ENCODE results near the gene ADAT3.

The ADAT3 gene

DNA sequence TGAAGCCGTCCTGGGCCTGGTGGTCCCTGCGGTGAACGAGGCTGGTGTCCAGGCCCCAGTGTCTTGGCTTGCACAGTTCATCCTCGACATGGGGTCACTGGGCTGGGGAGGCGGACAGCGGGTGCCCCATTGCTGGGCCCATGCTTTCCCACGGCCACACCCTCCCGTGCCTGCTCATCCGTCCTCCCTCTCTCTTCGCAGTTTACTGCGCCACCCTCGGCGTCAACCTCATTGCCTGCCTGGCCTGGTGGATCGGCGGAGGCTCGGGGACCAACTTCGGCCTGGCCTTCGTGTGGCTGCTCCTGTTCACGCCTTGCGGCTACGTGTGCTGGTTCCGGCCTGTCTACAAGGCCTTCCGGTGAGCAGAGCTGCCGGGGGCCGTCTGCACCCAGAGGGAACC lies 12.7 kb downstream of the ADAT3 start:
- no peak for DNase-seq

DNA sequence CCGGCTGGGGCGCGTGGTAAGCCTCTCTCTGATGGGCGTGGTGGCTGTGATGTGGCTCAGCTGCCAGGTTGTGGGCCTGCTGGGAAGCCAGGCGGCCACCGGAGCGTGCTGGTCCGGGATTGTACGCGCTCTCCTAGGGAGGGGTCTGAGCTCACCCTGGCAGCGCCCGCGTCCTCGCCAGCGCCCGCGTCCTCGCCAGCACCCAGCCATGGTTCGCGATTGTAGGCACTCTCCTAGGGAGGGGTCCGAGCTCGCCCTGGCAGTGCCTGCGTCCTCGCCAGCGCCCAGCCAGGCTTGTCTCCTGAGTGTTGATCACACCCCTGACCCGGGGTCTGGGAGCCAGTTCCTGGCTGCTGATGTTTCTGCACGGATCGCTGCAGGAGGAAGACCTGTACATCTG lies 13.8 kb downstream of the ADAT3 start:
- no peak for DNase-seq

DNA sequence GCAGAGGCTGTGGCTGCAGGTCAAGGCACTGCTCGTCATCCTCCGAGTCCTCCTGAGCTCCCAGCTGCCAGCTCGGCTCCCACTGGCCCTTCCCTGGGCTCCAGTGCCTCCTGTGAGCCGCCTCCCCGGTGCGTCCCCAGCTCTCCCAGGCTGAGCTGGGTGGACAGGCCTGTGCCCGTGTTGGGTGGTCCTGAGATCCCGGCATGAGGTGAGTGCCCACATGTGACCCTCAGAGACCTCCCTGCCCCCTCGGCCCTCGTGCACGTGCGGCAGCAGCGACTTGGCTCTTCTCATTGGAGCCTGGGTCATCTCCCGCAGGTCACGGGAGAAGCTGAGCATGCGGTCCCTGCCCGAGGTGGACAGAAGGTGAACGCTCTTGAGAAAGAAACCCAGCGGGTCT lies 15.4 kb downstream of the ADAT3 start:
- no peak for DNase-seq

DNA sequence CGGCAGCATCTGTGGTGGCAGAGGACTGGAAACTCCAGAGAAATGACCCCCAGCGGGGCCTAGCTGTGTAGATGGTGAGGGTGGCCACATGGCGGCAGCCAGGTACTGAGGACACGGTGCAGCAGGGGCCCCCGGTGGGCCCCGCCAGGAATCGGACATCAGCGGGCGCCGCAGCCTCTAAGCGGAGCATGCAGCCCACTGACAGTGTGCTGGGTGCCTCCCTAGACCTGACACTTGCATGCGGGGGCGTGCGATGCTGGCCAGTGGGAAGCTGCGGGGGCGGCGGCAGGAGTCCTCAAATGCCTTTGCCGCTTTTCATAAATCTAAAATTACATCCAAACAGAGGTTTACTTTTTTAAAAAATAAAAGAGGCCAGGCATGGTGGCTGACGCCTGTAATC lies 16.1 kb downstream of the ADAT3 start:
- no peak for DNase-seq

DNA sequence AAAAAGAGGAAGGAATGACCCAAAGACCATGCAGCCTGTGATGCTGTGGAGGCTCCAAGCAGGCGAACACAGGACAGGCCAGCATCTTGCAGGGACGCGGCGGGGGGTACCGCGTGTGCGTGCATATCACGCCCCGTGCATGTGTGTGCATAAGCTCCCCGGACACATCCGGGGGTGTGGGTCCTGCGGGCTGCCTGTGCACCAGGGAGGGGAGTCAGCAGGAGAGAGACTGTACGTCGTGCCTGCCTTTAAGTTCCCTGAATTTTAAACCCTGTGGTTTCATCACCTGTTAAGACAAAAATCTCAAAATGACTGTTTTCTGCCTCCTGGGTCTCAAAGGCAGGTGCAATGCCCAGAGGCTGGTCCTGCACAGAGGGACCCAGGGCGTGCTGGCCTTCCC lies 16.6 kb downstream of the ADAT3 start:
- no peak for DNase-seq

DNA sequence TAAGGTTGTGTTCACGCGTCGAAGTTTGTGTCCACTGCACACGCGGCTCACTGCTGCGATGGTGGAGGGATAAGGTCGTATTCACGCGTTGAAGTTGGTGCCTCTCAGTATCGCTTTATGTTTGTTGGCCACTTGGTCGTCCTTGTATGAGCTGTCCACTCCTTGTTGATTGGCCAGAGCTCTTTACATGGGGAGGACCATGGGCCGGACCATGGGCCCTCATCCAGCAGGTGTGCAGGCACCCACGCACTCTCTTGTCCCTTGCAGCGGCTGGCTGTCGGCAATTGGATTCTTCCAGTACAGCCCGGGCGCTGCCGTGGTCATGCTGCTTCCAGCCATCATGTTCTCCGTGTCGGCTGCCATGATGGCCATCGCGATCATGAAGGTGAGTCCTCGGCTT lies 17.6 kb downstream of the ADAT3 start:
- DNase-seq: no peak

DNA sequence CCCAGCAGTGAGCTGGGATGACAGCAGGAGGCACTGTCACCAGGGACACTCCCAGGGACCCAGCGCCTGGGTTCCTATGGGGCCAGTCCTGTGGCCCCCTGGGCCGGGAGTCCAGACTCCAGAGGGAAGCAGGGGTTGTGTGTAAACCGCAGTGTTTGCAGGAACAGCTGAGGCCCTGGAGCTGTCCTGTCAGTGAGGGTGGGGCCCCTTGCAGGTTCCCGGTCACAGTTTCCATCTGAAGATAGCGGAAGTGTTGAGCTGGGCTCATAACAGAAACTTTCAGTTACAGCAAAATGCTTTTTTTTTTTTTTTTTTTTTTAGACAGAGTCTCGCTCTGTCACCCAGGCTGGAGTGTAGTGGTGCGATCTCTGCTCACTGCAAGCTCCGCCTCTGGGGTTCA lies 18.1 kb downstream of the ADAT3 start:
- DNase-seq: no peak

DNA sequence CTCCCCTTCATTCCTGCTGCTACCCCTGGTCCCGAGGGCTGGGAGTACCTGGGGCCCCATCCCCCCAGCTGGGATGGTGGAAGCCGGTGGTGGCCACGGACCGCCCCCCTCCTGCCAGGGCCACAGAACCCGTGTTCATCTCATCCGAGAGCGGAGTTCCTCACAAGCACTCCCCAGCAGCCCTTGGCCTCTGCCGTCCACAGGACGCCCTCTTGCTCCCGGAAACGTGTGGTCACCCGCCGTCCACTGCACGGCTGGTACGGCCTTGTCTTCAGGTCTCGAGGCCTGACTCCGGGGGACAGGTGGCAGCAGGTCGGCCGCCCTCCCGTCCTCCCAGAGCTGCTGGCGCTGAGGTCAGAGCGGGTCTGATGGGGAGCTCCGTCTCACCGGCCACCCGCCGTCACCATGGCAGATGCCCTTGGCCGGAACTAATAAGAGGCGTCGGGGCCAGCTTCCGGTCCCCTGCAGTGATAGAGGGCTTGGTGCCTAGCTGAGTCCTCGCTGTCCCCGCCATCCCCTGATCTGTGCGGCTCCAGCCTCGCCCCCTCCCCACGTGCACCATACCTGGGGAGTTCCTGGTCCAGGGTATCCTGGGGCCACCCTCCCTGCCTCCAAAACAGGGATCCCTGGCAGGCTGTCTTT lies 19.2 kb downstream of the ADAT3 start:
- DNase-seq: no peak

DNA sequence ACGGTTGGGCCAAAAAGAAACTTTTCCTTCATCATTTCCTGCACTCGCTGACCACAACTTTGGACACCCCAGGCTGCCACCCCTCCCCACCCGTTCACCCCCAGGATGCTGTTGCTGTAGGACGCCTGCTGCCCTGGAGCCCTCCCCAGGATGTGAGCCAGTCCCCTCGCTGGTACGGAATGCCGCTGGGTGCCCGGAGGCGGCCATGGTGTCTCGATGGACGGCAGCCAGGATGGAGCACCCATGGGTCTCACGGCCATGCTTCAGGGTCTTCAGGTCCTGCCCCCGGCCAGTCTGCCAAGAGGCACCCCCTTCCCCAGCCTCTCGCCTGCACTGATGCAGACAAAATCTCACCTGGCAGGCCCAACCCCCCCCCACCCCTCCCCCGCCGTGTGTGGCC lies 20.3 kb downstream of the ADAT3 start:
- DNase-seq: no peak

DNA sequence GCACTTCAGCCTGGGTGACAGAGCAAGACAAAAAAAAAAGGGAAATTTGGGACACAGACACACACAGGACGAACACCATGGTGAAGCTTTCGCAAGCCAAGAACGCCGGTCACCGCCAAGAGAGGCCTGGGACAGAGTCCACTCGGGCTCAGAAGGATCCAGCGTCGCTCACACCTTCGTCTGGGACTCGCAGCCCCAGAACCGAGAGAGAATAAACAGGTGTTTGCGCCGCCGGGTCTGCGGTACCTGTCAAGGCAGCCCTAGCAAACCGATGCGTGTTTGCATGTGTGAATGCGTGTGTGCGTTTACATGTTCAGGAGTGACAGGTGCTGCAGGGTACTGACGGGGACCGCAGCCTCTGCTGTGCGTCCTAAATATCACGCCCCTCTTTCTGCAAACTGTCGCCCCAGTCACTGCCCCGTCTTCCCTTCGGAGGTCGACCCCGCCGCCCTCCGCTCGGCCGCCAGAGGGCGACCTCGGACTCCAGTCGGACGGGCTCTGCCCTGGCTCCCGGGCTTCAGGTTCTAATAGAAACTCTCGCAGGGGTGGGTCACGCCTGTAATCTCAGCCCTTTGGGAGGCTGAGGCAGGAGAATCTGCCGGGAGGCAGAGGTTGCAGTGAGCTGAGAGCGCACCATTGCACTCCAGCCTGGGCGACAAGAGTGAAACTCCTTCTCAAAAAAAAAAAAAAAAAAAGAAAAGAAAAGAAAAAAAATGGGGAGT lies 24.0 kb downstream of the ADAT3 start:
- DNase-seq: peak; percentile 77

DNA sequence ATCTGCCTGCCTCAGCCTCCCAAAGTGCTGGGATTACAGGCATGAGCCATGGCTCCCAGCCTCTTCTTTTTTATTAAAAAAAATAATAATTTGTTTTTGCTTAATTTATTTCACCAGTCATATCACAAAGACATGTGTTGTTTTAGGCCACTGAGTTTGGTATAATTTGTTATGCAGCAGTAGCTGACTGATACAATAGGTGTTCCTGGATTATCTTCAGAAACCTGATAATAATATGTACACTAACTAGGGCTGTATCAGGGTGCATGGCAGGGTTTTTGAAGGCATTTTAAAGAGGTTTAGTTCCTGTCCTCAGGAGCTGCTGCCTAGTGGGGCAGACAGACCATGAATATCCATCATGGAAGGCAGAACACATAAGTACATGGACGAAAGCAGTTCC lies 26.2 kb downstream of the ADAT3 start:
- no peak for DNase-seq

DNA sequence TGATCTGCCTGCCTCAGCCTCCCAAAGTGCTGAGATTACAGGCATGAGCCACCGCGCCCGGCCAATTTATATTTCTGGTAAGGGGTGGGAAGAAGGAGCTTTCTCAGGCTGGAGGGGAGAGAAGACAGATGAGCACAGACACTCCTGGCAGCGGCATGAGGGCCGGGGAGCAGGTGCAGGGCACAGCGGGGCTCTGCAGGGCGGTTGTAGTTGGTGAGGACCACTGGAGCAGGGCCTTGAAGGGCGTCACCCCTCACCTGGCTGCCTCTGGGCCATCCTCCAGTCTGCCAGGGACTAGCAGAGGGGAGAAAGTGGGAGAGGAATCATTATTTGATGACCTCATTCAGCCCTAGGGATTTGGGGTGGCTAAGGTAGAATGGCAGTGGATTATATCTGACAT lies 27.2 kb downstream of the ADAT3 start:
- DNase-seq: no peak

DNA sequence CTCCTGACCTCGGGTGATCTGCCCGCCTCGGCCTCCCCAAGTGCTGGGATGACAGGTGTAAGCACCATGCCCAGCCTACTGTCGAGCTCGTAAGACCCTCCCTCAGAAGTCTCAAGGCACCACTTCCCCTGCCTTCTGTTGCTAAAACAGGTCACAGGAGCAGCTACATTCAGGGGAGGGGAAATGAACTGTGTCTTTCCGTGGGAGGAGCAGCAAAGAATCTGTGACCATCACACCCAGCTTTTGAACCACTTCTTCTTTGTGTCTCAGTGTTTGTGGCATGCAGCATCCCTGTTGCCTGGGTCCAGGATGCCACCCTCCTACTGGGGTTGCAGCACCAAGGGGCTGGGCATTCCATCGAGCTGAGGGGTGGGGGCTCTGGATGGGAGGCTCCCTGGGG lies 28.0 kb downstream of the ADAT3 start:
- DNase-seq: no peak

DNA sequence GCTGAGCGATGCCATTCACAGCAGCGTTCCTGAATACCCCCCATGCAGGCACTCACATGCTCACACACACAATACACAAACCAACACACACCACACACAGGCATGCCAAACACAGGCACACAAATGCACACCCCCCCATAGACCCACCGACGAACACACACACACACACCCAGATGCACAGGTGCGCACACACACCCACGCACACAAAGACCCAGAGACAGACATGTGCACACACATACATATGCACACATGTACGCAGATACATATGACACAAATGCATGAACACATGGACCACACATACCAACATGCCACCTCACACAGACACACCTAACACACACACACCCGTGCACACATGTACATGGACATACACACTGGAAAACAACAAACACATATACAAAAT lies 28.7 kb downstream of the ADAT3 start:
- no peak for DNase-seq

DNA sequence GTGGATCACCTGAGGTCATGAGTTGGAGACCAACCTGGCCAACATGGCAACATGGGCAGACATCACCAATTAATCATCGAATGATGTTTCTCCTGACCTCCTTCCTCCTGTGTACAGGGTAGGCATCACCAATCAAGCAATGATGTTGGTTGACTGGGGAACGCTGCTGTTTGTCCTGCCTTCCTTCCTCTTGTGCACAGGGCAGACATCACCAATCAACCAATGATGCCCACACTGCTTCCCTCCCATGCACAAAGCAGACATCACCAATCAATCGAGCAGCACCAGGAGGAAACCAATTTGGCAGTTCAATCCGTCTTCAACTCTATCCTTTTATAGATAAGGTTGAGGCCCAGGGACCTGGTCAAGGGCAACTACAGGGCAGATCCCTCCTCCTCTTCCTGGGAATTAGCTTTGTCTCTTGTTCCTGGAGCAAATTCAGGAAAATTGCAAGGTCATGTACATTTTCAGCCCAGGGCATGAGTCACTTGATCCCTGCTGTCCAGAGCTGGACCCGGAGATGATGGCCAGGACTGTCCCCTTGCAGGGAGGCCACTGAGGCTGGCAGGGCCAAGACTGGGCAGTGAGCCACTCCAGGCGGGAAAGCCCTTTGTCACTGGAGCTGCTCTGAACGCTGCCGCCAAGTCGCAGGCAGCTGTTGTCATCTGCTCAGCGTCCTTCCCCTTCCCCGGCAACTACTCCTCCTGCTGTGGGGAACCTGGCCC lies 30.4 kb downstream of the ADAT3 start:
- DNase-seq: peak; percentile 56

DNA sequence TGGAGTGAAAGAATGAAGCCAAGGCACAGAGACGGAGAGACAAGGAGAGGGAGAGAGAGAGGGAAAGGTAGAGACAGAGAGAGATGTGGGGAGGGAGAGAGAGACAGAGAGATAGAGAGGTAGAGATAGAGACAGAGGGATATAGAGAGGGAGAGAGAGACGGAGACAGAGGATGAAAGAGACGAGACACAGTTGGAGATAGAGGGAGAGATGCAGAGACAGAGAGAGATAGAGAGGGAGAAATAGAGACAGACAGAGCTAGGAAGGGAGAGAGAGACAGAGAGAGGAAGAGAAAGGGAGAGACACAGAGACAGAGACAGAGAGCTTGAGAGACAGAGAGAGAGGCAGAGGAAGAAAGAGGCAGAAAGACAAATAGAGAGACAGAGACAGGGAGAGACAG lies 31.2 kb downstream of the ADAT3 start:
- no peak for DNase-seq

DNA sequence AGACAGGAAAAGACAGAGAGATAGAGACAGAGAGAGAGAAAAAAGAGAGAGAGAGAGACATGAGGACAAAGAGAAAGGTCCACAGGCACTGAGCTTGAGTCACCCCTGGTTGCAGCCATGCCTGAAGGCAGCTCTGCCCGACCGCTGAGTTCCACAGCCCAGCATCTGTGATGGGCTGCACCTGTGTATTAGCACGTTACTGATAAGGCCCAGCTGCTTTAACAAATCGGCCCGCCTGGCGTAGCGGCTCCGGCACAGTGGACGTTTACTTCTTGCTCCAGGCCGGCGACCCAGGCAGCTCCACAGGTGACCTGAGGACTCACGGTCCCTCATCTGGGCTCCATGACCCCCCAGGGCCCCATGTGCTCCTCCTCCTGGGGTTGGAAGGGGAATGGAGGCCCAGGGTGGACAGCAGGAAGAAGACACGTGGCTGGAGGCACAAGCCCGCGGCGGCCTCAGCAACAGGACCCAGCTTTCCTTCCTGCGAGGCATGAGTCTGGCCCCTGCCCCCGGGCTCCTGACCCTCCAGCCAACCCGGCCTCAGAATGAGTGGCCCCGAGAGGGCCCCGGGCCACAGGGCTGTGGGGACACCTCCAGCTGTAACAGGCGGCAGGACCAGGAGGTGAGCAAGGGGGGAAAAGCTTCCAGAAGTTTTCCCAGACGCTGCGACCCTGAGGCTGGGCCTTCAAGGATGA lies 31.9 kb downstream of the ADAT3 start:
- no peak for DNase-seq

DNA sequence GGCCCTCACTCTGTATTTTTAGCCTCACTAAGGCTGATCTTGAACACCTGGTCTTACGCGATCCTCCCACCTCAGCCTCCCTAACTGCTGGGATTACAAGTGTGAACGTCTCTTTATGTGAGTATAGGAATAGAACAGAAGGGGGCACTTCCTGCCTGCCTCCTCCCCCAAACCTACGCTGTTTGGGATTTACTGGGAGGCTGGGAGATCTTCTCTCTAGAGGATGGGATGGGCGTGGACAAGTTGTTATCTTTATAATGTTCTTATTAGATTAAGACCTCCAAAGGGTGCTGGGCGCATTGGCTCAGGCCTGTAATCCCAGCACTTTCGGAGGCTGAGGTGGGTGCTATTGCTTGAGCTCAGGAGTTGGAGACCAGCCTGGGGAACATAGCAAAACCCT lies 32.9 kb downstream of the ADAT3 start:
- DNase-seq: no peak

DNA sequence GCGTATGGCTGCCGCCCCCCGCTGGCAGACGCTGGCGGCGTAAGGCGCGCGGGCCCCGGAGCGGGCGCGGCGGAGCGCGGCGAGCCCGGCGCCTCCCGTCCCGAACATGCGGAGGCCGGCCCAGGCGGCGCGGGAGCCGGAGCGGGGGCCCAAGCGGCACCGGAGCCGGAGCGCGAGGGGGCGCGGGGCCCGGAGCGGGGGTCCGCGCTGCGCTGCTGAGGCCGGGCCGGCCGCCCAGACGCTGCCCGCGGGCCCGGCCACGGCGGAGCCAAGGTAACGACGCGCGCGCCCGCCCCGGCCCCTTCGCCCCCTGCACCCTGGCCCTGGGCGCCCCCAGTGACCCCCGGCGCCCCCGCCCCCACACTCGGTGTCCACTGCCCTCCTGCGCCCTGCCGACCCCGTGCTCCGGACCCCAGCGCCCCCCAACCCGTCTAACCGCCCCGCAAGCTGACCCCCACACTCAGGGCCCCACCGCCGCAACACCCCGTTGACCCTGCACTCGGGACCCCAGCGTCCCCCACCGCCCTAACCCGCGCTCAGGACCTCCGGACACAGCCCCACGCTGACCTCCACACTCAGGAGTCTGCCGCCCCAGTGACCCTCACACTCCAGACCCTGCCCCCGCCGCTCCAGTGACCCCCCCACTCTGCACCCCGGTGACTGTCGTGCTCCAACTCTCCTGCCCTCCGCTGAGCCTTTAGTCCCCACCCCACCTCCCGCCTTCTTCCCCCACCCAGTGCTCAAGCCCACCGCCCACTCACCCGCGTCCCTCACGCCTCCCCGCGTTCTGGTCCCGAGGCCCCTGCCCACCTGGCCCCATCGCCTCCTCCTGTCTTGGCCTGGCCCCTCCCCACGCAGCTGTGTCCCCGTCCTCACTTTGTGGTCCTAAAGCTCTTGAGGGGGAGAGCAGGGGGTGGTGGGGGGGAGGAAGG lies 36.2 kb downstream of the ADAT3 start, which contains the start of gene CSNK1G2:
Gene CSNK1G2 (plus strand): TSS at position 27 of the 932 bp plus-strand sequence. CDS start 28,601 bp downstream, outside the sequence.
- no peak for DNase-seq

DNA sequence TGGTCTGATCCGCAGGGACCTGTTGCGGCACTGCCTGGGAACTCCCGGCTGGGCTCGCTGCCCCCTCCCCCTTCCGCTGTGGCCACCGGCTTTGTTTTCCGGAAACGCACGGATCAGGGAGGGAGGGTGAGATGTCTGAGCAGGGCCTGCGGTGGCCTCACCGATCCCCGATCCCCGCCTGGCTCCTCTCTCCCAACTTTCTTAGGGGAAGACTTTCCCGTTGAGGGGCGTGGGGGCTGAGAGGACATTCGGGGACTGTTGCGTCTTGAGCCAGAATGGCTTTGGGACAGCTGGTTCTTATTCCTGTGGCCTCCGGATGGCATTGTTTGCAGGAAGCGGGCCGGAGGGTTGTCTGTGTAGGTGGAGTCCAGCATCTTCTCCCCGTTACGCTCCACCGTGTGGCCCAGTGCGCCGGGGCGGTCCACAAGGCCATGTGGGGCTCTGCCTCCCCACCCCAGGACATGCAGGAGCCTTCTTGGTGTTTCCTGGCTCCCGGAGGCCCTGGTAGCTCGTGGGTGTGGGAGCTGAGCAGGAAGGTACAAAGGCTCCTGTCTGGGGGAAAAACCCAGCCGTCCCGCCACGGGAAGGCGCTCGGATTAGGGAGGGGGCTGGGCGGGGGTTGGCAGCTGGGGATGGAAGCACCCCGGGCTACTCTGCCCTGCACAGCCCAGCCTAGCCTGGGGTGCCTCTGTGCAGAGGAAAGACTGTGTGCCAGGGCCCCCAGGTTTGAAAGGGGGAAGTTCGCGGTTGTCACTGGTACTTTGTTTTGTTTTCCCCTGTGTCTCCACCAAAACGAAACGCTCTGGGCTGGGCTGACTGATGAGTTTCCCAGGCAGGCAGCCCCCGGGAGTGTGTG lies 37.1 kb downstream of the ADAT3 start:
- DNase-seq: peak; percentile 74

DNA sequence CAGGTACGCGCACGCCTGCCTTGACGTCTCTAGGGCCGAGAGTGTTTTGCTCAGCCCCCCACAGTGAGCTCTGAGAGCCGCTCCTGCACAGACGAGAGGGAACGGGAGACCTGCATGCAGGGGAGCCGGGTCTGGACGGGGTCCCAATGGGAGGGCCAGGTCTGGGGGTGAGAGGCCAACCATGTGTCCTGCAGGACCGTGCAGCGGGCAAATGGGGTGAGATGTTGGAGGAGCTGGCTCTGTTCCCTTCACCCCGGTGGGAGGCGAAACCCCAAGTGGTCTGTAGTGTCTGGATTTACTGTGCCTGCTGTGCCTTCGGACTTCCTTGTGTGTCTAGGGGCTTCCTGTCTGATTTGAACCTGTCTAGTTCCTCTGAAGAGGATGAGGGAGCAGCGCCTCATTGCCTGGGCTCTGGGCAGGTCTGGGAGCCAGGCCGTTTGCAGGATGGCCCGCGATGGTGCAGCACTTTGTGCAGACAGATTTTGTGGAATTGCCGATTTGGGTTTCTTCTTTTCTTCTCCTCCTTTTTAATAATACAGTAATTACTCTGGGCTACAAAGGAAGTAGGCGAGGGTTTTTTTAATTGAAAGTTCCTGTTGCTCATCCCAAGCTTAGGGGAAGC lies 37.8 kb downstream of the ADAT3 start:
- no peak for DNase-seq
